GM23248 (cell line): Measurements from ENCODE around the gene TOLLIP. TPM values are rescaled to one million over a fixed set of nuclear protein-coding genes. Genes with fewer than 3 reads are reported as not detected.

Experiments
- DNase-seq: peaks from one replicate; pipeline ENCODE4 v3.0.0-alpha.2; 2015
- H2AFZ ChIP-seq: fragments of 200-600 bp; sonication (generic); 2 replicates; pipeline ENCODE4 v1.6.1; 2016; ENCODE audit warnings: antibody characterized with exemption
- H3F3A ChIP-seq: fragments of 200-600 bp; sonication (generic); 2 replicates; pipeline ENCODE4 v1.6.1; 2016; ENCODE audit warnings: mild to moderate bottlenecking, antibody characterized with exemption, mixed run types; ENCODE audit not compliant: insufficient read depth
- H3K27ac ChIP-seq: fragments of 200-600 bp; sonication (generic); 2 replicates; pipeline ENCODE4 v1.5.1; 2016; ENCODE audit warnings: mild to moderate bottlenecking
- H3K27me3 ChIP-seq: fragments of 200-600 bp; sonication (generic); replicated peaks from 2 replicates; pipeline ENCODE4 v1.6.1; 2016; ENCODE audit warnings: mild to moderate bottlenecking; ENCODE audit not compliant: insufficient read depth
- H3K36me3 ChIP-seq: fragments of 200-600 bp; sonication (generic); 2 replicates; pipeline ENCODE4 v1.6.1; 2016; ENCODE audit warnings: low read depth, mild to moderate bottlenecking
- H3K4me1 ChIP-seq: fragments of 200-600 bp; sonication (generic); 2 replicates; pipeline ENCODE4 v1.6.1; 2016; ENCODE audit warnings: mild to moderate bottlenecking; ENCODE audit not compliant: insufficient read depth
- H3K4me2 ChIP-seq: fragments of 200-600 bp; sonication (generic); one replicate; pipeline ENCODE4 v1.6.1; 2016; ENCODE audit warnings: mild to moderate bottlenecking; ENCODE audit not compliant: unreplicated experiment
- H3K4me3 ChIP-seq: fragments of 200-600 bp; sonication (generic); 2 replicates; pipeline ENCODE4 v1.5.1; 2016; ENCODE audit warnings: mild to moderate bottlenecking
- H3K79me2 ChIP-seq: fragments of 200-600 bp; sonication (generic); 2 replicates; pipeline ENCODE4 v1.6.1; 2016; ENCODE audit warnings: mild to moderate bottlenecking; ENCODE audit not compliant: insufficient read depth
- H3K9ac ChIP-seq: fragments of 200-600 bp; sonication (generic); 2 replicates; pipeline ENCODE4 v1.6.1; 2016; ENCODE audit warnings: mild to moderate bottlenecking
- H3K9me2 ChIP-seq: fragments of 200-600 bp; sonication (generic); 2 replicates; pipeline ENCODE4 v1.6.1; 2016; ENCODE audit warnings: mixed run types, mild to moderate bottlenecking, moderate library complexity; ENCODE audit not compliant: insufficient read depth
- H3K9me3 ChIP-seq: fragments of 200-600 bp; sonication (generic); one replicate; pipeline ENCODE4 v1.6.1; 2017; ENCODE audit warnings: low read depth
- H4K20me1 ChIP-seq: fragments of 200-600 bp; sonication (generic); 2 replicates; pipeline ENCODE4 v1.6.0; 2016; ENCODE audit not compliant: insufficient read depth
- EZH2 ChIP-seq: fragments of 200-600 bp; sonication (generic); IDR thresholded peaks from 2 replicates; pipeline ENCODE4 v1.6.1; 2018; ENCODE audit warnings: antibody characterized with exemption, mild to moderate bottlenecking; ENCODE audit not compliant: insufficient read depth, poor library complexity, severe bottlenecking
- EZH2phosphoT487 ChIP-seq: fragments of 200-600 bp; sonication (generic); IDR thresholded peaks from 2 replicates; pipeline ENCODE4 v1.6.1; 2018; ENCODE audit warnings: antibody characterized with exemption, moderate library complexity, mild to moderate bottlenecking, low read depth; ENCODE audit not compliant: insufficient read depth
- WGBS, 2 experiments: methylation state at CpG; one replicate each; pipeline ENCODE4 v1.1.6; 2015 to 2017; ENCODE audit warnings: low lambda C conversion rate in 2 of 2, low coverage in 1 of 2; ENCODE audit errors: missing lambda C conversion rate in 2 of 2; 5-methylcytosine and 5-hydroxymethylcytosine counted together
- in situ Hi-C: fragments of 300-500 bp; cut with MboI; formaldehyde crosslinking; loops from 2 replicates; pipeline ENCODE4 v1.15.0; 2020
- polyA plus RNA-seq: library from polyadenylated mRNA; unstranded; fragments of >200 nt; fragmentation: Nextera tagmentation; extraction: Ambion mirVana; gene quantifications from 2 replicates; pipeline ENCODE4 v1.2.1, GENCODE V29; 2016
- total RNA-seq: library from RNA; depleted of rRNA; stranded (reverse); fragments of >200 nt; shearing (Covaris generic); gene quantifications from 2 replicates; pipeline ENCODE4 v1.2.3, GENCODE V29; 2014

Gene TOLLIP
- total and polyA plus RNA-seq, 2 experiments from 2014 or later, result 27.3 to 57.7 TPM

GRCh38 chr11:1306186-1307162, 3.0 kb downstream of the TOLLIP start:
- WGBS, 2 experiments, result 87 to 88% methylated on average over 24 to 30 of the region's 30 CpGs
- H4K20me1 ChIP-seq, result no peaks in the 10 kb centered on the region
- no peaks in the 10 kb centered on the region for H3K9me2 ChIP-seq
- H3K4me2 ChIP-seq, result no peak overlapping the region
- no peaks in the 10 kb centered on the region for H3K36me3 ChIP-seq
- no peak for TF ChIP-seq EZH2
- TF ChIP-seq EZH2phosphoT487, result no peak
- peaks cover 8% of the 10 kb centered on the region; the same call in 1 of the 2 replicates for H3F3A ChIP-seq
- no peak overlapping the region for H3K4me3 ChIP-seq
- H3K9me3 ChIP-seq, result no peaks in the 10 kb centered on the region
- no peaks in the 10 kb centered on the region for H3K27me3 ChIP-seq
- in situ Hi-C loops, result no loop called here
- peaks cover 5% of the 10 kb centered on the region for H3K4me1 ChIP-seq
- H3K79me2 ChIP-seq, result peaks cover 73% of the 10 kb centered on the region
- H3K9ac ChIP-seq, result no peak overlapping the region
- no peak for DNase-seq
- no peak overlapping the region for H2AFZ ChIP-seq
- no peak overlapping the region for H3K27ac ChIP-seq

DNA sequence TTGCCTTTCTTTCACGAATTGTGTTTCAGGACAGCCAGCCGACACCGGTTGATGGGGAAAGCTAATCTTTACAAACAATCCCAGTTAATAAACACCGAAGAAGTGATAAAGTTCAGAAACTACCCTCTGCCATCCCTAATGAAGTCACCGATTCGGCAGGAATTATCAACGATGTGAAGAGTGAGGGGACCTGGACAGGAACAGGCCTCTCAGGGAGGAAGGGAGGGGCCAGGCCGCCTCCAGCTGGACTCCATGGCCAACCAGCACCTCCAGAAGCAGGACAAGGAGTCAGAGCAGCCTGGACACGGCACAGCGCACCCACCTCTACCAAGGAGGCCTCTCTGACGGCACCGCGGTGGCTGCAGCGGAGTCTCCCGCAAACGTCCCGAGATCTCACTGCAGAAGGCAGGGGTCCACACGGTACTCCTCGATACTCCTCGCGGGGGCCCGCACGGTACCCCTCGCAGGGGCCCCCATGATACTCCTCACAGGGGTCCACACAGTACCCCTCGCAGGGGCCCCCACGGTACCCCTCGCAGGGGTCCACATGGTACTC, 3.9 kb downstream of the TOLLIP start:
- Histone ChIP-seq H3K36me3 (no peaks in the 10 kb centered on the region), H3K4me1 (peaks cover 5% of the 10 kb centered on the region), H4K20me1 (no peaks in the 10 kb centered on the region), H3K9ac (no peak overlapping the region), H3K27me3 (no peaks in the 10 kb centered on the region), H3K9me3 (no peaks in the 10 kb centered on the region), H3K79me2 (peaks cover 82% of the 10 kb centered on the region), H3K9me2 (no peaks in the 10 kb centered on the region), H3F3A (peaks cover 8% of the 10 kb centered on the region; the same call in 1 of the 2 replicates), H3K4me3 (no peak overlapping the region), H3K4me2 (no peak overlapping the region), H3K27ac (no peak overlapping the region), H2AFZ (no peak overlapping the region)
- in situ Hi-C loops, result no loop called here
- no peak for DNase-seq
- WGBS, 2 experiments, result 95 to 97% methylated on average over 20 to 26 of the region's 27 CpGs
- TF ChIP-seq EZH2 (no peak), EZH2phosphoT487 (no peak)

DNA sequence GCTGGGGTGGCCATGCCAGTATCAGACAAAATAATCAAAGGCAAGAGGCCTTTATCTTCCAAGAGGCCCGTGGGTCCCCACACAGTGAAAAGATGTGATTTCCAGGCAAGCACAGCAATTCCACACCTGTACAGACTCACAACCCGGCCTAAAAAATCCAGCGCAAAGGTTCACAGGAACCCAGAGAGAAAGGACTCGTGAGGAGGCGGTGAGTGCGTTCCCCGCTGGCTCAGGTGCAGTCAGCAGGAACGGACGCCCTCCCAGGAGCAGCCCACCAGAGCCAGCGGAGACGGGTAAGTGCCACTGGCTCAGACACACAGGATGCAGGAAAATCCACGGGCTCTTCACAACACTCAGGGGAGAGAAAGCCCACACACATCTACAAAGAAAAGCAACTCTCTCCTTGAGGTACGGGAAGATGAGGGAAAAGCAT, 4.4 kb downstream of the TOLLIP start:
- H3K27me3 ChIP-seq, result no peaks in the 10 kb centered on the region
- no peaks in the 10 kb centered on the region for H4K20me1 ChIP-seq
- DNase-seq, result no peak
- no peak overlapping the region for H2AFZ ChIP-seq
- peaks cover 8% of the 10 kb centered on the region; the same call in 1 of the 2 replicates for H3F3A ChIP-seq
- H3K4me3 ChIP-seq, result no peak overlapping the region
- H3K9me2 ChIP-seq, result no peaks in the 10 kb centered on the region
- no peak overlapping the region for H3K4me2 ChIP-seq
- 88 to 89% methylated on average over 13 of the region's 13 CpGs for WGBS, 2 experiments
- peaks cover 87% of the 10 kb centered on the region for H3K79me2 ChIP-seq
- no peak overlapping the region for H3K9ac ChIP-seq
- no peak overlapping the region for H3K27ac ChIP-seq
- TF ChIP-seq EZH2phosphoT487 (no peak), EZH2 (no peak)
- in situ Hi-C loops, result no loop called here
- H3K9me3 ChIP-seq, result no peaks in the 10 kb centered on the region
- H3K36me3 ChIP-seq, result no peaks in the 10 kb centered on the region
- peaks cover 5% of the 10 kb centered on the region for H3K4me1 ChIP-seq

DNA sequence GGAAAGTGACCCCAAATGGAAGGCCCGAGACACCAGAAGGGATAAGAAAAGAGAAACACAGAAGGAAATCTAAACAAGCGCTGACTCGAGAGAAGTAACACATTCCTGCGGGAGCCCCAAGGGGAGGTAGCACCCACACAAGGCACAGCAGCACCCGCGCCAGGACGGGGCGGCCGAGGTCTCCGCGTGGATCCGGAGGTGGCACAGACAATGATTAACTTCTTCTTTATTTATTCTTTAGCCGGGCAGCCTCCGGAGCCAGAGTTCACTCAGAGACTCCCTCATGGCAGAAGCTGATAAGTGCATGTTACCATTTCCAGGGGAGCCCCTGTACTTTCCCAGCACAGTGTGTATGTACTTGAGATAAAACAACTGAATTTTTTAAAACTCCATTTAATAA, 5.1 kb downstream of the TOLLIP start:
- Histone ChIP-seq H3K36me3 (no peaks in the 10 kb centered on the region), H3K4me2 (no peak overlapping the region), H3K79me2 (peaks cover 94% of the 10 kb centered on the region), H3F3A (peaks cover 8% of the 10 kb centered on the region; the same call in 1 of the 2 replicates), H3K27ac (no peak overlapping the region), H3K4me1 (peaks cover 9% of the 10 kb centered on the region), H3K9me2 (no peaks in the 10 kb centered on the region), H3K4me3 (no peak overlapping the region), H2AFZ (no peak overlapping the region), H3K27me3 (no peaks in the 10 kb centered on the region), H3K9me3 (no peaks in the 10 kb centered on the region), H4K20me1 (peaks cover 3% of the 10 kb centered on the region; the same call in 1 of the 2 replicates), H3K9ac (no peak overlapping the region)
- TF ChIP-seq EZH2 (no peak), EZH2phosphoT487 (no peak)
- 89 to 92% methylated on average over 14 of the region's 14 CpGs for WGBS, 2 experiments
- no peak for DNase-seq
- in situ Hi-C loops, result no loop called here
